ENCODE measurements around the gene PHLDA2.

PHLDA2 gene

GRCh38 chr11:2928605-2929530 is at the start of gene PHLDA2:
Gene PHLDA2, minus strand, starts transcription at chr11:2929420. Its CDS starts 56 bp downstream, at chr11:2929364.
- DNase-seq (ENCODE audit: low read depth in 2 of 2): no peak

- DNase-seq (ENCODE audit: low read depth in 2 of 2): no peak
Observed at GRCh38 chr11:2977113-2977512, 47.9 kb upstream of the PHLDA2 start.

GRCh38 chr11:2976294-2977063 is 47.3 kb upstream of the PHLDA2 start:
- no peak for DNase-seq (ENCODE audit: low read depth in 2 of 2)

GRCh38 chr11:2975594-2975993 is 46.4 kb upstream of the PHLDA2 start:
- DNase-seq (ENCODE audit: low read depth in 2 of 2): no peak

GRCh38 chr11:2974272-2974671 is 45.1 kb upstream of the PHLDA2 start:
- DNase-seq (ENCODE audit: low read depth in 2 of 2): no peak

GRCh38 chr11:2968341-2968900 is 39.2 kb upstream of the PHLDA2 start:
- no peak for DNase-seq (ENCODE audit: low read depth in 2 of 2)

GRCh38 chr11:2964782-2965181 is 35.6 kb upstream of the PHLDA2 start:
- DNase-seq (ENCODE audit: low read depth in 2 of 2): no peak

GRCh38 chr11:2963761-2964160 is 34.5 kb upstream of the PHLDA2 start:
- no peak for DNase-seq (ENCODE audit: low read depth in 2 of 2)

GRCh38 chr11:2963112-2963754 is 34.0 kb upstream of the PHLDA2 start:
- no peak for DNase-seq (ENCODE audit: low read depth in 2 of 2)

- no peak for DNase-seq (ENCODE audit: low read depth in 2 of 2)
Observed at GRCh38 chr11:2961080-2961479, 31.9 kb upstream of the PHLDA2 start.

GRCh38 chr11:2960139-2960538 is 30.9 kb upstream of the PHLDA2 start:
- DNase-seq (ENCODE audit: low read depth in 2 of 2): no peak

- DNase-seq (ENCODE audit: low read depth in 2 of 2): no peak
Observed at GRCh38 chr11:2958251-2958650, 29.0 kb upstream of the PHLDA2 start.

- DNase-seq (ENCODE audit: low read depth in 2 of 2): no peak
Observed at GRCh38 chr11:2955906-2956476, 26.8 kb upstream of the PHLDA2 start.

- no peak for DNase-seq (ENCODE audit: low read depth in 2 of 2)
Observed at GRCh38 chr11:2954263-2954662, 25.0 kb upstream of the PHLDA2 start.

GRCh38 chr11:2952290-2952689 is 23.1 kb upstream of the PHLDA2 start:
- no peak for DNase-seq (ENCODE audit: low read depth in 2 of 2)

GRCh38 chr11:2951231-2952110 is 22.3 kb upstream of the PHLDA2 start:
- DNase-seq (ENCODE audit: low read depth in 2 of 2): no peak

GRCh38 chr11:2950825-2951224 is 21.6 kb upstream of the PHLDA2 start:
- DNase-seq (ENCODE audit: low read depth in 2 of 2): no peak

- no peak for DNase-seq (ENCODE audit: low read depth in 2 of 2)
Observed at GRCh38 chr11:2949920-2950319, 20.7 kb upstream of the PHLDA2 start.

GRCh38 chr11:2947744-2948143 is 18.5 kb upstream of the PHLDA2 start:
- DNase-seq (ENCODE audit: low read depth in 2 of 2): no peak

GRCh38 chr11:2945757-2946287 is 16.6 kb upstream of the PHLDA2 start:
- DNase-seq (ENCODE audit: low read depth in 2 of 2): no peak

All from stimulated activated CD8-positive, alpha-beta memory T cell treated with anti-CD3 and anti-CD28 coated beads, Interleukin-15, amount 100 ng/mL, for 4 hours (primary cell).